Skeletal muscle cell (primary cell): ENCODE measurements around the gene CXorf65.

ENCODE experiments used
- DNase-seq: peaks from one replicate; pipeline ENCODE4 v3.0.0-alpha.2; 2010; ENCODE audit warnings: low read depth
- H3K4me3 ChIP-seq: 2 replicates; pipeline ENCODE4 v1.5.1; 2011; ENCODE audit warnings: low read depth, mild to moderate bottlenecking, control low read depth, low read length, moderate library complexity

Gene CXorf65

DNA sequence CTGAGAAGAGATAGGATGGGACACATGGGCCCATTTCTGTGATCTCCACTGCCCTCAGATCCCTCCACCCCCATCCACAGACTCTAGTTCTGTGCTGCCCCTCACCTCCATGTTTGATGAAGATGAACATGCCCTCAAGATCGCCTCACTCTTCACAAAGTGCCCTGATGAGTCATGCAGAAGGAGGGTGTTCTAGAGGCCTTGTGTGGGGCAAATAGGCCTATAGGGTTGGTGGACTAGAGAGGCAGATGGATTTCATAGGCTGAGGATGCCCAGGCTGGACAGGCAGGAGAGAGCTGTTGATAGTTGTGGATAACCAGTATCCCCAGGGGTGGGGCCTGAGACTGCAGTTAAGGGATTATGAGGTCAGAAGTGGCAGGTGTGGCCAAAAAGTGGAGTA lies at the start of gene CXorf65:
Gene CXorf65, minus strand, starts transcription at position 314 of the 400 bp plus-strand sequence. Its CDS starts 184 bp downstream, at position 130.
- no peak within 1 kb of the TSS for H3K4me3 ChIP-seq
- DNase-seq, result no peak

DNA sequence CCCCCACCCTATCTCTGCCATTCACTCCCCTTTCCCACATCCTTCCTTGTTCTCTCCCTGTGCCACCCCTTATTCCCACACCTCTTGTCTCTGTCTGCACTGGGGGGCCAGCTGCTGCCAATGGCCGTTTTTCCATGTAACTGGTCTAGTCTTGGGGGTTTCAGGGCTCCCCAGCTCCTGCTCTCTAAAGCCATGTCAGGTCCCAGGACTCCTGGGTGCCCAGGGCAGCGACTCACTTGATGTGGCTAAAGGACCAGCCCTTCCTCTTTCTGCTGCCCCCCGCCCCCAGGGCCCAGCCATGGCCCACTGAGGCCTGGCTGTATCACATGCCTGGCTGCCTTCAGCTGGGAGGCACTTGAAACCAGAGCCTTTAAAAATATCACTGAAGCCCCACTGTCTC lies 48.1 kb upstream of the CXorf65 start:
- no peak for DNase-seq
- no peak overlapping the region for H3K4me3 ChIP-seq

DNA sequence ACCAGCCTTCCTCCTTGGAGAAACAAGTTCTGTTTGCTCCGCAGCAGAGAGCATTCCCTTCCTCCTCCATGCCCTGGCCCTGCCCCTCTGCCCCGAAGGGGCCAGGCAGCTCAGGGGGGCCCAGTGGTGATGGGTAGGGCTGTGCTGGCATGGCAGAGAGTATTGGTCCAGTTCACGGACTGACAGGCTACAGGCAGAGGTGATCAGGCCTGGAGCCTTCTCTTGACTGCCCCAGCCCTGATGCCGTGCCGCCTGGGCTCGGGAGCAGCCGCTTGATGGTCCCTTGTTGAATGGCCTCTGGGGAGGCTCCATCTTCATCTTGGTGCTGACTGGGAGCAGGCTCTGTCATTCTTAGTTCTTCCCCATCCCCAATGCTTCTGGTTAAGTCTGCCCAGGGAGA lies 47.7 kb upstream of the CXorf65 start:
- no peak for DNase-seq
- no peak overlapping the region for H3K4me3 ChIP-seq

- no peak overlapping the region for H3K4me3 ChIP-seq
- no peak for DNase-seq
Observed at GRCh38 chrX:71151366-71151765, 44.8 kb upstream of the CXorf65 start.

DNA sequence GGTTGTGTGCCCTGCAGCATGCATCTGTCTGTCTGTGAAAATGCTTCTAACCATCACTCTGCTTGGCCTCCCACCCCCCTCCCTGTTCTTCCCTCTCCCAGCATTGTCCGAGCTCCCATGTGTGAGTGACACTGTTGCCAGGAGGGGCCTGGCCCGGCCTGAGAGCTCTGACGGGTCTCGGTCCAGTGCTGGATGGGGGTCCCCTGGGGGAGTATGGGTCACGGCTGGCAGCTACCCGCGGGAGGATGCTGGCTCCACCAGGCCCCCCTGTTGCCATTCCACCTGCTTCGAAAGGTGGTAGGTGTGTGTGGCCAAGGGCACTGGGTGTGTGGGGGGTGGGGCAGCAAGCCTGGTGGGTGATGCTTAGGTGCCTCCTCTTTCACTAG lies 41.7 kb upstream of the CXorf65 start:
- no peak overlapping the region for H3K4me3 ChIP-seq

GRCh38 chrX:71147496-71148277 lies 41.1 kb upstream of the CXorf65 start:
- no peak overlapping the region for H3K4me3 ChIP-seq
- no peak for DNase-seq

More for the DNA sequence above, 41.7 kb upstream of the CXorf65 start:
- DNase-seq, result no peak

- DNase-seq, result no peak
- H3K4me3 ChIP-seq, result peak within 1 kb of the TSS; percentile 20
Observed at GRCh38 chrX:71144651-71145050, 38.1 kb upstream of the CXorf65 start, which contains the start of gene NLGN3. Gene NLGN3, plus strand, starts transcription at chrX:71144841. Its CDS starts 2,909 bp downstream, at chrX:71147750.

DNA sequence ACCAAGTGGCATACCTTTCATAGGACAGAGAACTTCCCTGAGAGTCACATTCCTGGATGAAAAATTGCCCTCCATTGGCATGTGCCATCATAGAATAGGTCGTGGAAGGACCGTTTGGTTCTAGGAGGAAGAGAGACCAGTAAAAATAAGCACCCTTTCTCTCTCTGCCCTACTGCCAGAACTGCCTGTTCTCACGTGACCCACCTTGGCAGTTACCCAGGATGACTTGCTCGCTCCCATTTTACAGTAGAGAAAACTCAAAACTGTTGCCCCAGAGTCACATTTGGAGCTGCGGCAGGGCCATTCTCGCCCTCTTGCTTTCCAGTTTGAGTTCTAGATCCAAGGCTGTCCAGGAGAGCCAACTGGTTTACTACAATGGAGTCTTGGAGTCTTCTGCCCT lies 37.0 kb upstream of the CXorf65 start:
- DNase-seq, result no peak
- H3K4me3 ChIP-seq, result no peak overlapping the region

GRCh38 chrX:71140440-71140839 lies 33.9 kb upstream of the CXorf65 start:
- no peak for DNase-seq
- H3K4me3 ChIP-seq, result no peak overlapping the region

- DNase-seq, result no peak
- no peak overlapping the region for H3K4me3 ChIP-seq
Observed at GRCh38 chrX:71131510-71131909, 25.0 kb upstream of the CXorf65 start.

DNA sequence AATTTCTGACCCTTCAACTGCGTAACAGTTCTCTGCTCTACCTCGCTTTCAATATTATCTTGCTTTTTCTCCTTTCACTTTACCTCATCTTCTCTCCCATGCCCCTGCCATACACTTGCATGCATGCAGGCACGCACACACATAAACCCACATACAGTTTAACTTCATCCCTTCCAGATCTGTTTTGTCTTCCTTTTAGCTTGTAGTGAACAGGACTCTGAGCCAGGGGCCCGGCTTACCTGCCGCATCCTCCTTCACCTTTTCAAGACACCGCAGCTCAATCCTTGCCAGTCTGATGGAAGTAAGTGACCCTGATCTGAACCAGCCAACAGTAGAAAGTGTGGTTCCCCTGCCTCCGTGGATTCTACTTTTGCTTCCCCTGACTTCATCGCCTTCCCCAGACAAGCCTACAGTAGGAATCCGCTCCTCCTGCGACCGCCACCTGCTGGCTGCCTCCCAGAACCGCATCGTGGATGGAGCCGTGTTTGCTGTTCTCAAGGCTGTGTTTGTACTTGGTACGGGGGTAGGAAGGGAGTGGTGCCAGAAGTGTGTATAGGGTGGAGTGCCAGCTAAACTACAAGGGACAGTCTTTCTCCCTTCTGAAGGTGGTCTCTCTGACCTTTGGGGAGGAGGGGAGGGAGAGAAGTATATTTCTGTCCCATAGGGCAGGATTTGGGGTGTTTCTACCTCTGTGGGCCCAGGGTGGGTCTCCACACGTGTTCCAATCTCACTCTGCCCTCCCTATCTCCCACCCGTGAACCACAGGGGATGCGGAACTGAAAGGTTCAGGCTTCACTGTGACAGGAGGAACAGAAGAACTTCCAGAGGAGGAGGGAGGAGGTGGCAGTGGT lies 22.6 kb upstream of the CXorf65 start:
- H3K4me3 ChIP-seq, result no peak overlapping the region
- DNase-seq, result no peak

GRCh38 chrX:71128166-71128833 lies 21.8 kb upstream of the CXorf65 start:
- H3K4me3 ChIP-seq, result no peak overlapping the region
- DNase-seq, result no peak

DNA sequence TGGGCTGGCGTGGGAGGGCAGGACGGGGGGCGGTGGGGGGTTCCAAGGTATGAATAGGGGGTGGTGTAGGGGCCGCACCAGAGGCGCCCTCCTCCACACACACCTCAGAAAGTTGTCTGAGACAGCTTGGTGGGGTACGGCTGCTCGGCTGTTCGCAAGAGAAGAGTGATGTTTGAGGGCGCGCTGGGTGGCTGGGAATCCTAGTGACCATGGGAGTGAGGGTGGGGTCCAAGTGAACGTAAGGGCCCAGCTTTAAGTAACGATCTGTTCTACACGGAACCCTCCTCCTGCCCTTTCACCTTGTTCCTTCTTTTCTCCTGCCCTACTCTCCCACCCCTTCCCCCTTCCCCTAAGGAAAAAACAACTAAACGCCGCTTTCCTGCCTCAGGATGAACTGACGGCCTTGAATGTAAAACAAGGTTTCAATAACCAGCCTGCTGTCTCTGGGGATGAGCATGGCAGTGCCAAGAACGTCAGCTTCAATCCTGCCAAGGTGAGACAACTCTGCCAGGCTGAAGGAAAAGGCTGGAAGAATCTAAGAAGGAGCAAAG lies 12.5 kb upstream of the CXorf65 start:
- DNase-seq, result no peak
- peak overlapping the region; percentile 61 for H3K4me3 ChIP-seq

DNA sequence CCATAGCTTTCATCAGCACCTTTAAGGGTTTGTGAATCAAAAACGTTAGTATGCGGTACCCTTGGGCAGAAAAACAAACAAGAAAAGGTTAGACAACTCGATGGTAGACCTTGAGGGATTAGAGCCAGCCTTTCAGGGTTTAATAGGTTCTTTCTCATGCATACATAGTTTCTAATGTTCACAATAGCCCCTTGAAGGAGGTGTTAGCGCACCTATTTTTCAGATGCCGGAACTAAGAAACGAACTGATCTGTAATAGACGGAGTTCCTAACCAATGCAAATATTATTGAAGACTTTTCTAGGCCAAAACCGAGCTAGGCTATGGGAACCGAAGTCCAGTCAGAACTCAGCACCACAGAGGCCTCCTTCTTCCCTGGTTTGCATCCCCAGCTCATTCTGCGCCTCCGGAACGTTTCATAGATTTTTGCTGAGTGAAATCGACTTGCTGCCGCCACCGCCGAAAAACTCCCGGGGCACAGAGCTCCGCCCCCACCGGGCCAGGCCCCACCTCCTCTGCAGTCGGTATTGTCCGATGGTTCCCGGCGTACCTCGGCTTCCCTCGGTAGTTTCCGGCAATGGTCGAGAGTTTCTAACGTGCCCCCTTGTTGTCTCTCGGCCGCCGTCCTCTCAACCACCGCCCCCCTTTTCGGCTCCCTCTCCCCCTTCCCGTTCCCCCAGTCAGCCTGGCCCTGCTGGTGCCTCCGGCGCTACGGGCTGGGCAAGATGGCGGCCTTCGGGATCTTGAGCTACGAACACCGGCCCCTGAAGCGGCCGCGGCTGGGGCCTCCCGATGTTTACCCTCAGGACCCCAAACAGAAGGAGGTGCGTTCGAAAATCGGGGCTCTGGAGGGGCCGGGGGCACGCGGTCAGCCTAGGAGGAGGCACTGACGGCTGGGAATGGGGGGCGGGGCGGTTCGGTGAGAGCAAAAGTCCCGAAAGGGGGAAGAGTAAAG lies 11.8 kb upstream of the CXorf65 start, which contains the start of gene MED12:
Gene MED12, plus strand, starts transcription at position 565 of the 953 bp plus-strand sequence. Its CDS starts 159 bp downstream, at position 724.
- DNase-seq, result no peak
- H3K4me3 ChIP-seq, result peak within 1 kb of the TSS; percentile 61

- no peak overlapping the region for H3K4me3 ChIP-seq
- no peak for DNase-seq
Observed at GRCh38 chrX:71117358-71117757, 10.8 kb upstream of the CXorf65 start.

GRCh38 chrX:71111921-71112431 lies 5.4 kb upstream of the CXorf65 start:
- H3K4me3 ChIP-seq, result no peak overlapping the region
- DNase-seq, result no peak

- no peak within 1 kb of the TSS for H3K4me3 ChIP-seq
- no peak for DNase-seq
Observed at GRCh38 chrX:71111141-71111843, 4.8 kb upstream of the CXorf65 start, which contains the start of gene IL2RG. Gene IL2RG, minus strand, starts transcription at chrX:71111577. Its CDS starts 38 bp downstream, at chrX:71111539.

DNA sequence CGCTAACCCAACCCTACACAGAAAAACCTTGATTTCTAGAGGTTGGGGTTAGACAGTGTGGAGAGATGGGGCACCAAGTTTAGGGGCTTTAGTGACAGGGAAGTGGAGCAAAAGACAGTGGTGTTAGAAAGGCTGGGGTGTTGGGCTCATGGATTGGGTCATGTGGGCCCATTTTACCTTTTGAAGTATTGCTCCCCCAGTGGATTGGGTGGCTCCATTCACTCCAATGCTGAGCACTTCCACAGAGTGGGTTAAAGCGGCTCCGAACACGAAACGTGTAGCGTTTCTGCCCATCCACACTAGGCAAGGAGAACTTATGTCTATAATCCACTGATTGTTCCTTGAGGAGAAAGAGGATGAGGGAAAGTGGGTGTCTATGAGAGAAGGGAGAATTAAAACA lies 2.5 kb upstream of the CXorf65 start:
- H3K4me3 ChIP-seq, result no peak overlapping the region
- DNase-seq, result no peak
